Measurements from ENCODE around the gene PDE10A. TPM values are rescaled to one million over a fixed set of nuclear protein-coding genes. Genes with fewer than 3 reads are reported as not detected.
"Not testable (repeated sequence)": the region's sequence is repeated elsewhere in the genome, so short reads cannot be mapped to it uniquely, and the experiment has no call there.

Gene PDE10A
- total and polyA plus RNA-seq, 4 donors, result 1.0 to 6.2 (median 3.0) TPM

DNA sequence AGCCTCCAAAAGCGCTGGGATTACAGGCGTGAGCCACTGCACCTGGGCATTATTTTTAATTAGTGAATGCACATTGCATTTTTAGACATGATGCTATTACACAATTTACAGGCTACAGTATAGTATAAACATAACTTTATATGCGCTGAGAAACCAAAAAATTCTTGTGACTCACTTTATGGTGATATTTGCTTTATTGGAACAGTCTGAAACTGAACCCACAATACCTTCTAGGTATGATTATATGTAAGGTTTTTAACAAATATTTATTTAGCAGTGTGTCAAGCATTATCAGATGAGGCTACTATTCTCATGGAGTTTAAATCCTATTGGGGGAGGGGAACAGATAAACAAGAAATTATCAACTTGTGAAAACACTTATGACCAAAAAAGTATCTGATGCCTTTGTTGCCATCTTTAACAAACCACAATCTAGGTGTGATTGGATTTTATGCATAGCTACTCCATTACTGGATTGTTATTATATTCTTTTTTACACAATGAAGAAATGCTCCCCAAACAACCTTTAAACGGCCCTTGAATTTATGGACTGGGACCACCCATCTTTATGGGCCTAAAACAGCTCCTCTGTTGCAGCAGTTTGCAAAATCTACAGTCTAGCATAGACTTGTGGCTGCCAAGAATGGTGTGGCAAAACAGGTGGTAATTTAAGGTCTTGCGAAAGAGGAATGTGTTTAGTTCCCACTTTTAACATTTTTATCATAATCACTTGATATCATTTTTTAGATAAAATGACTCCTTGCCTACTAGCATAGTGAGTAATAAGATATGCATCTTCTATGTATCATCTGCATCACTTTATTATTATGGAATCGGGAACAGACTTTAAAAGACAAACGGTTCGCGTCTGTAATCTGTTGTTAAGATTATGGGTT lies 194.5 kb downstream of the PDE10A start:
- DNase-seq (no peak), ATAC-seq (ENCODE audit: insufficient read depth, low FRiP score) (no peak)
- Histone ChIP-seq H3K36me3 (ENCODE audit: control insufficient read depth in 4 of 4, insufficient read depth in 4 of 4, low read length in 4 of 4) (no peaks in the 10 kb centered on the region), H3K27ac (ENCODE audit: low read depth in 1 of 2, low read length in 1 of 2) (no peak overlapping the region), H3K9ac (ENCODE audit: insufficient read depth in 1 of 2, low read length in 2 of 2) (no peak overlapping the region), H3K9me3 (ENCODE audit: control insufficient read depth in 4 of 4, insufficient read depth in 3 of 4, low read length in 3 of 4) (peaks cover 0 to 3% (median 0%) of the 10 kb centered on the region in 4 donors), H3K27me3 (ENCODE audit: control insufficient read depth in 3 of 3, insufficient read depth in 3 of 3, low read length in 2 of 3) (no peaks in the 10 kb centered on the region), H3K4me1 (ENCODE audit: control insufficient read depth in 5 of 5, insufficient read depth in 5 of 5, low read length in 5 of 5) (no peaks in the 10 kb centered on the region), H3K4me3 (no peak overlapping the region)
- 89 to 94% methylated on average over 9 of the region's 9 CpGs for WGBS, 2 donors
- TF ChIP-seq, protein P1, sequence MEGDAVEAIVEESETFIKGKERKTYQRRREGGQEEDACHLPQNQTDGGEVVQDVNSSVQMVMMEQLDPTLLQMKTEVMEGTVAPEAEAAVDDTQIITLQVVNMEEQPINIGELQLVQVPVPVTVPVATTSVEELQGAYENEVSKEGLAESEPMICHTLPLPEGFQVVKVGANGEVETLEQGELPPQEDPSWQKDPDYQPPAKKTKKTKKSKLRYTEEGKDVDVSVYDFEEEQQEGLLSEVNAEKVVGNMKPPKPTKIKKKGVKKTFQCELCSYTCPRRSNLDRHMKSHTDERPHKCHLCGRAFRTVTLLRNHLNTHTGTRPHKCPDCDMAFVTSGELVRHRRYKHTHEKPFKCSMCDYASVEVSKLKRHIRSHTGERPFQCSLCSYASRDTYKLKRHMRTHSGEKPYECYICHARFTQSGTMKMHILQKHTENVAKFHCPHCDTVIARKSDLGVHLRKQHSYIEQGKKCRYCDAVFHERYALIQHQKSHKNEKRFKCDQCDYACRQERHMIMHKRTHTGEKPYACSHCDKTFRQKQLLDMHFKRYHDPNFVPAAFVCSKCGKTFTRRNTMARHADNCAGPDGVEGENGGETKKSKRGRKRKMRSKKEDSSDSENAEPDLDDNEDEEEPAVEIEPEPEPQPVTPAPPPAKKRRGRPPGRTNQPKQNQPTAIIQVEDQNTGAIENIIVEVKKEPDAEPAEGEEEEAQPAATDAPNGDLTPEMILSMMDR (IDR thresholded peaks at IDR 0.05; ENCODE audit: control extremely low read depth, extremely low read depth), result no peak

GRCh38 chr6:165463499-165463898 lies 199.5 kb downstream of the PDE10A start:
- 93 to 96% methylated on average over 6 of the region's 6 CpGs for WGBS, 2 donors

DNA sequence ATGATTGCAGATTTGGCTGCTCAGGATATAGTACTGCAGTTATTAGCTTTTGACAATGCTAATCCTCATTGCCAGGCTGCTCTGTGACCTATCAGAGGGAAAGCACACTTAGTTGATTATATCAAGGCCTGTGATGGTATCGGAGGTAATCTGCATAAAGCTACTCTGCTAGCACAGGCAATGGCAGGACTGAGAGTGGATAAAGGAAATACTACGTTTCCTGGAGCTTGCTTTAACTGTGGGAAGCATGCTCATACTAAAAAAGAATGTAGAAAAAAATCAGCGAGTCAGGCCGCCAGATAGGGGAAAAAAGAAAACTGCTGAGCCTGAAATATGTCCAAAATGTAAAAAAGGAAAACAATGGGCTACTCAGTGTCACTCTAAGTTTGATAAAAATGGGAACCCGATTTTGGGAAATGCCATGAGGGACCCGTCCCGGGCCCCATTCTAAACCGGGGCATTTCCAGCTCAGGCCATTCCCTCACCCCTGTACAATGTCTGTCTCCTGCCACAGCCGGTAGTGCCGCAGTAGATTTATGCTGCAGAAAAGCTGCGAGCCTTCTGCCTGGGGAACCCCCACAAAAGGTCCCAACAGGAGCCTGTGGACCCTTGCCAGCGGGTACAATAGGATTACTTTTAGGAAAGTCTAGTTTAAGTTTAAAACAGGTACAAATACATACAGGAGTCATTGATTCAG lies 203.3 kb downstream of the PDE10A start:
- not testable (repeated sequence) for H3K9ac ChIP-seq (ENCODE audit: insufficient read depth in 1 of 2, low read length in 2 of 2); H3K36me3 ChIP-seq (ENCODE audit: control insufficient read depth in 4 of 4, insufficient read depth in 4 of 4, low read length in 4 of 4); ATAC-seq (ENCODE audit: insufficient read depth, low FRiP score); DNase-seq; H3K27me3 ChIP-seq (ENCODE audit: control insufficient read depth in 3 of 3, insufficient read depth in 3 of 3, low read length in 2 of 3); H3K9me3 ChIP-seq (ENCODE audit: control insufficient read depth in 4 of 4, insufficient read depth in 3 of 4, low read length in 3 of 4); H3K27ac ChIP-seq (ENCODE audit: low read depth in 1 of 2, low read length in 1 of 2); H3K4me3 ChIP-seq
- 23 to 28% methylated on average over 12 of the region's 12 CpGs for WGBS, 2 donors
- H3K4me1 ChIP-seq (ENCODE audit: control insufficient read depth in 5 of 5, insufficient read depth in 5 of 5, low read length in 5 of 5), result peaks cover 0 to 23% (median 8%) of the 10 kb centered on the region in 5 donors

More at GRCh38 chr6:165463499-165463898, 199.5 kb downstream of the PDE10A start:
- not testable (repeated sequence) for DNase-seq; H3K36me3 ChIP-seq (ENCODE audit: control insufficient read depth in 4 of 4, insufficient read depth in 4 of 4, low read length in 4 of 4); ATAC-seq (ENCODE audit: insufficient read depth, low FRiP score); H3K9ac ChIP-seq (ENCODE audit: insufficient read depth in 1 of 2, low read length in 2 of 2); H3K9me3 ChIP-seq (ENCODE audit: control insufficient read depth in 4 of 4, insufficient read depth in 3 of 4, low read length in 3 of 4); H3K4me1 ChIP-seq (ENCODE audit: control insufficient read depth in 5 of 5, insufficient read depth in 5 of 5, low read length in 5 of 5); H3K27me3 ChIP-seq (ENCODE audit: control insufficient read depth in 3 of 3, insufficient read depth in 3 of 3, low read length in 2 of 3); H3K27ac ChIP-seq (ENCODE audit: low read depth in 1 of 2, low read length in 1 of 2); H3K4me3 ChIP-seq

GRCh38 chr6:165458134-165458533 lies 204.9 kb downstream of the PDE10A start:
- TF ChIP-seq, protein P1 (IDR thresholded peaks at IDR 0.05; ENCODE audit: control extremely low read depth, extremely low read depth), result no peak
- no peak overlapping the region for H3K4me3 ChIP-seq
- no peak for DNase-seq
- WGBS, 2 donors, result 85 to 93% methylated on average over 6 of the region's 6 CpGs
- no peak overlapping the region for H3K27ac ChIP-seq (ENCODE audit: low read depth in 1 of 2, low read length in 1 of 2)
- H3K9ac ChIP-seq (ENCODE audit: insufficient read depth in 1 of 2, low read length in 2 of 2), result no peak overlapping the region
- peaks cover 0 to 2% (median 0%) of the 10 kb centered on the region in 4 donors for H3K9me3 ChIP-seq (ENCODE audit: control insufficient read depth in 4 of 4, insufficient read depth in 3 of 4, low read length in 3 of 4)
- no peaks in the 10 kb centered on the region for H3K36me3 ChIP-seq (ENCODE audit: control insufficient read depth in 4 of 4, insufficient read depth in 4 of 4, low read length in 4 of 4)
- peaks cover 0 to 23% (median 8%) of the 10 kb centered on the region in 5 donors for H3K4me1 ChIP-seq (ENCODE audit: control insufficient read depth in 5 of 5, insufficient read depth in 5 of 5, low read length in 5 of 5)
- no peaks in the 10 kb centered on the region for H3K27me3 ChIP-seq (ENCODE audit: control insufficient read depth in 3 of 3, insufficient read depth in 3 of 3, low read length in 2 of 3)
- no peak for ATAC-seq (ENCODE audit: insufficient read depth, low FRiP score)
